Mesendoderm (in vitro differentiated cells): ENCODE data around the gene TRA2A. TPM values are rescaled to one million over a fixed set of nuclear protein-coding genes. Genes with fewer than 3 reads are reported as not detected.
A peak's percentile ranks its signal among the peaks of the same experiment; 100 is the strongest.

Experiments used
- DNase-seq: peaks from one replicate; pipeline ENCODE4 v3.0.0; 2013
- H2AK5ac ChIP-seq: 2 replicates; pipeline ENCODE4 v1.6.1; 2013; ENCODE audit warnings: low read length, inconsistent platforms
- H2BK120ac ChIP-seq: 2 replicates; pipeline ENCODE4 v1.6.1; 2013; ENCODE audit warnings: low read depth, mild to moderate bottlenecking, low read length, moderate library complexity, mixed read lengths
- H2BK15ac ChIP-seq: replicated peaks from 2 replicates; pipeline ENCODE4 v1.6.1; 2013; ENCODE audit warnings: low read depth, mild to moderate bottlenecking, moderate library complexity
- H2BK5ac ChIP-seq: 2 replicates; pipeline ENCODE4 v1.6.1; 2013; ENCODE audit warnings: low read length, inconsistent platforms
- H3K18ac ChIP-seq: 2 replicates; pipeline ENCODE4 v1.6.1; 2013; ENCODE audit warnings: mild to moderate bottlenecking, low read length, mixed read lengths
- H3K23ac ChIP-seq: one replicate; pipeline ENCODE4 v1.6.1; 2013; ENCODE audit warnings: low read length
- H3K27ac ChIP-seq: 2 replicates; pipeline ENCODE4 v1.5.1; 2013; ENCODE audit warnings: low read depth, mild to moderate bottlenecking, inconsistent platforms, low read length, moderate library complexity
- H3K27me3 ChIP-seq: 2 replicates; pipeline ENCODE4 v1.6.1; 2013; ENCODE audit warnings: low read length, control low read depth, mild to moderate bottlenecking, inconsistent platforms; ENCODE audit not compliant: insufficient read depth, poor library complexity
- H3K36me3 ChIP-seq: 2 replicates; pipeline ENCODE4 v1.6.1; 2013; ENCODE audit warnings: low read length, inconsistent platforms; ENCODE audit not compliant: control insufficient read depth, insufficient read depth
- H3K4ac ChIP-seq: one replicate; pipeline ENCODE4 v1.6.1; 2013; ENCODE audit warnings: low read depth, mild to moderate bottlenecking, low read length, moderate library complexity
- H3K4me1 ChIP-seq: 2 replicates; pipeline ENCODE4 v1.6.1; 2013; ENCODE audit warnings: low read depth, low read length, inconsistent platforms; ENCODE audit not compliant: control insufficient read depth
- H3K4me2 ChIP-seq: 2 replicates; pipeline ENCODE4 v1.6.1; 2013; ENCODE audit warnings: low read length
- H3K4me3 ChIP-seq: 2 replicates; pipeline ENCODE4 v1.5.1; 2013; ENCODE audit warnings: mild to moderate bottlenecking, low read length
- H3K56ac ChIP-seq: one replicate; pipeline ENCODE4 v1.6.1; 2013; ENCODE audit warnings: low read length
- H3K79me1 ChIP-seq: 2 replicates; pipeline ENCODE4 v1.6.1; 2013; ENCODE audit warnings: low read length, inconsistent platforms
- H3K79me2 ChIP-seq: 2 replicates; pipeline ENCODE4 v1.6.1; 2013; ENCODE audit warnings: mild to moderate bottlenecking, low read length; ENCODE audit not compliant: control insufficient read depth, insufficient read depth
- H3K9ac ChIP-seq: 2 replicates; pipeline ENCODE4 v1.6.1; 2013; ENCODE audit warnings: low read length, inconsistent platforms
- H4K5ac ChIP-seq: one replicate; pipeline ENCODE4 v1.6.1; 2013; ENCODE audit warnings: low read length
- H4K8ac ChIP-seq: one replicate; pipeline ENCODE4 v1.6.1; 2013; ENCODE audit warnings: low read depth, mild to moderate bottlenecking, control low read depth, low read length, moderate library complexity
- WGBS: extraction: QIAGEN DNeasy Blood & Tissue Kit; methylation state at CpG from one replicate; pipeline ENCODE4 v1.1.7; 2013; ENCODE audit warnings: low lambda C conversion rate, missing lambda C conversion rate; ENCODE audit not compliant: insufficient coverage; ENCODE audit errors: extremely low coverage; 5-methylcytosine and 5-hydroxymethylcytosine counted together
- small RNA-seq: library from polyadenylated mRNA; stranded (forward); fragments of <200 nt; extraction: miRNeasy Mini kit (QIAGEN cat#:217004); gene quantifications from one replicate; pipeline ENCODE3, GENCODE V24; 2013; ENCODE audit not compliant: insufficient read depth

The TRA2A gene

DNA sequence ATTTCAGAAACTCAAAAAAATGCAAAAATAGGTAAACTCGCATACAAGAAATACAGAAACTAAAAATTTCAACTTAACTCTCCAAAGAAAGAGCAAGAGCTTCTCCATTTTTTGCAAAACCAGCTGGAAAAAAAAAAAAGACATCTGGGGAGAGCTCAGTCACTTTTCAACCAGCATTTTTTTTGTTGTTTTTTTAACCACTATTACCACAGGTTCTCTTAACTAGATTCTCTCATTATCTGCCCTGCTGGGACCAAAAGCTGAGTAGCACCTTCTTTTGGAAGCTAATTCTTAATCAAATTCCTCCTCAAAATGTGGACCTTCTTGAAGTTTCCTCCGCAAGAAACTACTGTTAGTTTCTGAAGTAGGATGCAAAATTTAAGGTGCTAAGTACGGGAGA is 75.7 kb downstream of the TRA2A start:
- no peak overlapping the region for H2BK120ac ChIP-seq
- no peak for DNase-seq
- H3K4me1 ChIP-seq, result peaks cover 15% of the 10 kb centered on the region
- no peaks in the 10 kb centered on the region for H3K27me3 ChIP-seq
- no peaks in the 10 kb centered on the region for H3K36me3 ChIP-seq
- no peak overlapping the region for H2BK15ac ChIP-seq
- no peak overlapping the region for H4K8ac ChIP-seq
- H3K56ac ChIP-seq, result no peak overlapping the region
- WGBS, result no CpG with 5 or more reads among the region's 3 CpGs
- H2AK5ac ChIP-seq, result no peak overlapping the region
- no peak overlapping the region for H4K5ac ChIP-seq
- H3K9ac ChIP-seq, result no peak overlapping the region
- no peak overlapping the region for H3K27ac ChIP-seq
- no peak overlapping the region for H3K4me3 ChIP-seq
- H3K18ac ChIP-seq, result no peak overlapping the region
- no peak overlapping the region for H3K4me2 ChIP-seq
- H2BK5ac ChIP-seq, result no peak overlapping the region
- H3K4ac ChIP-seq, result no peak overlapping the region
- peaks cover 15% of the 10 kb centered on the region for H3K79me1 ChIP-seq
- H3K79me2 ChIP-seq, result peaks cover 72% of the 10 kb centered on the region
- no peak overlapping the region for H3K23ac ChIP-seq

DNA sequence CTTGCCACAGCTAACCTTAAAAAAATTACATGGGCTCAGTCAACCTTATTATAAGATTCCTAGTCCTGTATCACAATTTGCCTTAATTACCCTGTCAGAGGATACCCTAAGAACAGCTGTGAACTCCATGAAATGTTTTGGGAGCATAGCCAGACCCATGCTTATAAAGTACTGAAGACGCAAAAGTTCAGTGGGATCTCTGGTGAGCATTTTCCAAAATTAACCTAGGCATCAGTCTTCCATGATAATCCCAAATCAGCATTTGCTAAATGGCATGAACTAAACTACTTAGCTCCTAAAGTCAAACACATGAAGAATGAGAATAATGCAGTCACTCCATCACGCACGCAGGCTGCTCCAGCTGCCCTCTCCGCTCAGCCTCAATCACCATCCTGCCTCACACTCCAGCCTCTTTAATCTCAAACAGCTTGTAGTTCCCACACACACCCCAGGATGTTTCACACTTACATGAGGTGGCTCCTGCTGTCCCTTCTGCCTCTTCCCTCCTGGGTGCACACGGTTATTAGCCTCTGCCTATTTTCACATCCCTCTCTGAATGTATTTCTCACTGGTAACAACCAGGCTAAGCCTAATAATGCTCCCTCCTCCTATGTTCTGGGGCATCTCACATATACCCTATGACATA is 76.8 kb downstream of the TRA2A start:
- Histone ChIP-seq H2BK120ac (no peak overlapping the region), H3K79me2 (peaks cover 66% of the 10 kb centered on the region), H2BK5ac (no peak overlapping the region), H3K4me2 (no peak overlapping the region), H3K36me3 (no peaks in the 10 kb centered on the region), H3K4me1 (peaks cover 15% of the 10 kb centered on the region), H2BK15ac (no peak overlapping the region), H3K27me3 (no peaks in the 10 kb centered on the region), H3K27ac (no peak overlapping the region), H3K23ac (no peak overlapping the region), H2AK5ac (no peak overlapping the region), H3K79me1 (peaks cover 14% of the 10 kb centered on the region), H3K4me3 (no peak overlapping the region), H3K9ac (no peak overlapping the region), H3K18ac (no peak overlapping the region), H4K8ac (no peak overlapping the region), H4K5ac (no peak overlapping the region), H3K56ac (no peak overlapping the region), H3K4ac (no peak overlapping the region)
- DNase-seq, result peak; percentile 88
- no CpG with 5 or more reads among the region's 5 CpGs for WGBS

Small RNA genes lying within 50 kb of the gene (small RNA-seq; reads per million reads assigned to genes)
- gene AC079780.1, result not detected
- not detected for gene RF00019
